Activated CD8-positive, alpha-beta T cell treated with anti-CD3 and anti-CD28 coated beads for 36 hours (primary cell): Measurements from ENCODE around the gene OR1J4. TPM values are rescaled to one million over a fixed set of nuclear protein-coding genes. Genes with fewer than 3 reads are reported as not detected.
A peak's percentile ranks its signal among the peaks of the same experiment; 100 is the strongest.

Source experiments
- ATAC-seq: fragments of 200-7000 bp; cut with Tn5 transposase; one replicate; pipeline ENCODE4 v1.10.0; 2021; ENCODE audit warnings: mild to moderate bottlenecking, moderate library complexity
- CTCF ChIA-PET: fragments of 350-600 bp; sonication (Branson Sonifier 250); formaldehyde crosslinking; loops from one replicate; lab custom pipeline; 2021; ENCODE audit warnings: antibody characterized with exemption; lab: Charles Lee
- POLR2A ChIA-PET: fragments of 350-600 bp; sonication (Branson Sonifier 250); formaldehyde crosslinking; loops from one replicate; lab custom pipeline; 2021; ENCODE audit warnings: antibody characterized with exemption; lab: Charles Lee
- DNase-seq: peaks from one replicate; pipeline ENCODE4 v3.0.0-alpha.2; 2020
- H3K27ac Mint-ChIP-seq: one replicate; pipeline ENCODE4 v1.8.0; 2021; ENCODE audit warnings: mild to moderate bottlenecking, mixed read lengths
- H3K27me3 Mint-ChIP-seq: one replicate; pipeline ENCODE4 v1.8.0; 2021; ENCODE audit warnings: mixed read lengths
- H3K36me3 Mint-ChIP-seq: one replicate; pipeline ENCODE4 v1.8.0; 2021; ENCODE audit warnings: low read depth, mixed read lengths
- H3K4me1 Mint-ChIP-seq: one replicate; pipeline ENCODE4 v1.8.0; 2021; ENCODE audit warnings: low read depth, mixed read lengths
- H3K4me3 Mint-ChIP-seq: one replicate; pipeline ENCODE4 v1.8.0; 2021; ENCODE audit warnings: mild to moderate bottlenecking, moderate library complexity, mixed read lengths
- H3K9me3 Mint-ChIP-seq: one replicate; pipeline ENCODE4 v1.8.0; 2021; ENCODE audit warnings: mixed read lengths
- CTCF ChIP-seq: fragments of 200-600 bp; IDR thresholded peaks from one replicate; pipeline ENCODE4 v1.8.0; 2022; ENCODE audit warnings: antibody characterized with exemption, mild to moderate bottlenecking
- intact Hi-C: fragments of 100-400 bp; cut with micrococcal nuclease; formaldehyde crosslinking; loops from one replicate; pipeline ENCODE4 v1.10.0; 2022
- total RNA-seq, 2 experiments: library from RNA; stranded (reverse); gene quantifications; one replicate each; pipeline ENCODE4 v1.2.3, GENCODE V29; 2021

OR1J4 gene
- total RNA-seq, 2 experiments from 2014 or later: not detected

- ChIA-PET CTCF (interaction anchor here (1.4 kb wide), 1 partner anchor 19 kb away, joined by 6 read pairs; no protein-coding TSS in a partner anchor), POLR2A (no interaction called here)
- Mint-ChIP-seq H3K4me3 (no peak overlapping the region), H3K27ac (no peak overlapping the region), H3K9me3 (no peaks in the 10 kb centered on the region), H3K27me3 (peaks cover 25% of the 10 kb centered on the region), H3K36me3 (no peaks in the 10 kb centered on the region), H3K4me1 (no peaks in the 10 kb centered on the region)
- TF ChIP-seq CTCF: no peak
- no peak for DNase-seq
- ATAC-seq: no peak
- intact Hi-C loops: no loop called here
Measured at GRCh38 chr9:122479062-122479461, 39.9 kb upstream of the OR1J4 start.

GRCh38 chr9:122498883-122499288, 20.1 kb upstream of the OR1J4 start:
- Mint-ChIP-seq H3K36me3 (no peaks in the 10 kb centered on the region), H3K27me3 (peaks cover 22% of the 10 kb centered on the region), H3K4me3 (no peak overlapping the region), H3K27ac (no peak overlapping the region), H3K9me3 (peaks cover 5% of the 10 kb centered on the region), H3K4me1 (no peaks in the 10 kb centered on the region)
- CTCF ChIA-PET: interaction anchor here (0.5 to 5.5 kb wide), 47 partner anchors 9 to 400 kb away, joined by 3 to 43 read pairs (median 4); partner anchors contain the start of genes MRRF, OR1J1, OR1J2 and RBM18
- DNase-seq: peak; percentile 39
- intact Hi-C loops: loop anchor here (10.0 kb wide), 1 partner anchor 316 kb away; no protein-coding TSS in a partner anchor
- TF ChIP-seq CTCF: peak; percentile 88
- peak; percentile 88 for ATAC-seq
- POLR2A ChIA-PET: no interaction called here

- no peak overlapping the region for H3K27ac Mint-ChIP-seq
- DNase-seq: no peak
- ATAC-seq: no peak
- H3K36me3 Mint-ChIP-seq: no peaks in the 10 kb centered on the region
- intact Hi-C loops: no loop called here
- H3K4me3 Mint-ChIP-seq: no peak overlapping the region
- no peaks in the 10 kb centered on the region for H3K9me3 Mint-ChIP-seq
- ChIA-PET POLR2A (no interaction called here), CTCF (no interaction called here)
- no peaks in the 10 kb centered on the region for H3K4me1 Mint-ChIP-seq
- TF ChIP-seq CTCF: no peak
- peaks cover 15% of the 10 kb centered on the region for H3K27me3 Mint-ChIP-seq
Measured at GRCh38 chr9:122506964-122507363, 12.0 kb upstream of the OR1J4 start.

- intact Hi-C loops: no loop called here
- DNase-seq (no peak), ATAC-seq (no peak)
- no peak within 1 kb of the TSS for H3K27ac Mint-ChIP-seq
- no peaks in the 10 kb centered on the region for H3K36me3 Mint-ChIP-seq
- ChIA-PET CTCF (interaction anchor here (1.0 kb wide), 1 partner anchor 12 kb away, joined by 5 read pairs; no protein-coding TSS in a partner anchor), POLR2A (interaction anchor here (0.6 kb wide), 1 partner anchor 95 kb away, joined by 3 read pairs; no protein-coding TSS in a partner anchor)
- H3K27me3 Mint-ChIP-seq: peaks cover 19% of the 10 kb centered on the region
- no peak within 1 kb of the TSS for H3K4me3 Mint-ChIP-seq
- H3K9me3 Mint-ChIP-seq: no peaks in the 10 kb centered on the region
- no peaks in the 10 kb centered on the region for H3K4me1 Mint-ChIP-seq
- TF ChIP-seq CTCF: no peak
Measured at GRCh38 chr9:122510502-122510901, 8.4 kb upstream of the OR1J4 start, which contains the start of gene OR1J2. Gene OR1J2, plus strand, starts transcription at chr9:122510802. Its CDS starts 0 bp downstream, at chr9:122510802.

GRCh38 chr9:122518226-122518625, 715 bp upstream of the OR1J4 start:
- H3K4me3 Mint-ChIP-seq: no peak overlapping the region
- no peak for TF ChIP-seq CTCF
- H3K27ac Mint-ChIP-seq: no peak overlapping the region
- ChIA-PET CTCF (no interaction called here), POLR2A (no interaction called here)
- no peak for DNase-seq
- H3K9me3 Mint-ChIP-seq: no peaks in the 10 kb centered on the region
- H3K27me3 Mint-ChIP-seq: peaks cover 13% of the 10 kb centered on the region
- intact Hi-C loops: no loop called here
- ATAC-seq: no peak
- H3K4me1 Mint-ChIP-seq: no peaks in the 10 kb centered on the region
- H3K36me3 Mint-ChIP-seq: no peaks in the 10 kb centered on the region
